HEK293 (cell line): ENCODE data around the gene CCDC92.

Source experiments
- MYNN ChIP-seq: fragments of 450-650 bp; formaldehyde crosslinking; IDR thresholded peaks from 2 replicates; pipeline ENCODE4 v1.5.1; 2016; ENCODE audit warnings: missing biosample characterization, missing genetic modification characterization, borderline replicate concordance
- OSR2 ChIP-seq: fragments of 450-650 bp; formaldehyde crosslinking; IDR thresholded peaks from 2 replicates; pipeline ENCODE4 v1.5.1; 2016; ENCODE audit warnings: missing biosample characterization, missing genetic modification characterization
- ZNF114 ChIP-seq: fragments of 450-650 bp; formaldehyde crosslinking; IDR thresholded peaks from 2 replicates; pipeline ENCODE4 v1.5.0; 2017; ENCODE audit warnings: missing biosample characterization, missing genetic modification characterization
- ZNF132 ChIP-seq: fragments of 450-650 bp; formaldehyde crosslinking; IDR thresholded peaks from 2 replicates; pipeline ENCODE4 v1.5.1; 2017; ENCODE audit warnings: missing biosample characterization, missing genetic modification characterization, borderline replicate concordance
- ZNF202 ChIP-seq: fragments of 450-650 bp; formaldehyde crosslinking; IDR thresholded peaks from 2 replicates; pipeline ENCODE4 v1.5.1; 2016; ENCODE audit warnings: missing biosample characterization, missing genetic modification characterization, borderline replicate concordance
- ZNF830 ChIP-seq: fragments of 450-650 bp; IDR thresholded peaks from 2 replicates; pipeline ENCODE4 v1.5.0; 2018; ENCODE audit warnings: missing biosample characterization, missing genetic modification characterization, low read depth, mild to moderate bottlenecking, moderate library complexity
- TF ChIP-seq, protein P1 (sequence below): fragments of 450-650 bp; formaldehyde crosslinking; IDR thresholded peaks from 2 replicates; pipeline ENCODE4 v1.5.1; 2016; ENCODE audit warnings: missing biosample characterization, missing genetic modification characterization
- TF ChIP-seq, protein P2 (sequence below): fragments of 450-650 bp; formaldehyde crosslinking; IDR thresholded peaks from 2 replicates; pipeline ENCODE4 v1.5.1; 2016; ENCODE audit warnings: missing biosample characterization, missing genetic modification characterization
- TF ChIP-seq, protein P3 (sequence below): fragments of 450-650 bp; formaldehyde crosslinking; IDR thresholded peaks from 2 replicates; pipeline ENCODE4 v1.5.1; 2017; ENCODE audit warnings: missing biosample characterization, missing genetic modification characterization
- TF ChIP-seq, protein P4 (sequence below): sonication (generic); formaldehyde crosslinking; IDR thresholded peaks from 2 replicates; pipeline ENCODE4 v1.8.1; 2022; ENCODE audit warnings: mild to moderate bottlenecking, moderate library complexity, missing genetic modification reagents

DNA sequence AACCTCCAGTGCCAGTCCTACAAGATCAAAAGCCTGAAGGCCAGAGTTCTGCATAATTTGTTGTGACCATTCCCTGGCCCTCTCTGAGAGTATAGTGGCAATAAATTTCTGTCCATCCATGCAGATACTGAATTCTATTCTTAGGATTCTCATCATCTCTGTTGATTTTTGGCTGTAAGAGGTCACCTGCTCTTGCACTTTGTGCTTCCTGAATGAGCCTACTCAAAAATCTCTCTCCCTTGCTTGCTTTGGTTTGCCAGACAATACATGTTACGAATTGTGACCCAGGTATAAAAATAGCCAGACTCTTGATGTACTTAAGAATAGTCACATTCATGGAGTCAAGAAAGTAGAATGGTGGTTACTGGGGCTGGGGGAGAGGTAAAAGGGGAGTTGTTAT, 17.1 kb upstream of the CCDC92 start:
- TF ChIP-seq, protein P1, sequence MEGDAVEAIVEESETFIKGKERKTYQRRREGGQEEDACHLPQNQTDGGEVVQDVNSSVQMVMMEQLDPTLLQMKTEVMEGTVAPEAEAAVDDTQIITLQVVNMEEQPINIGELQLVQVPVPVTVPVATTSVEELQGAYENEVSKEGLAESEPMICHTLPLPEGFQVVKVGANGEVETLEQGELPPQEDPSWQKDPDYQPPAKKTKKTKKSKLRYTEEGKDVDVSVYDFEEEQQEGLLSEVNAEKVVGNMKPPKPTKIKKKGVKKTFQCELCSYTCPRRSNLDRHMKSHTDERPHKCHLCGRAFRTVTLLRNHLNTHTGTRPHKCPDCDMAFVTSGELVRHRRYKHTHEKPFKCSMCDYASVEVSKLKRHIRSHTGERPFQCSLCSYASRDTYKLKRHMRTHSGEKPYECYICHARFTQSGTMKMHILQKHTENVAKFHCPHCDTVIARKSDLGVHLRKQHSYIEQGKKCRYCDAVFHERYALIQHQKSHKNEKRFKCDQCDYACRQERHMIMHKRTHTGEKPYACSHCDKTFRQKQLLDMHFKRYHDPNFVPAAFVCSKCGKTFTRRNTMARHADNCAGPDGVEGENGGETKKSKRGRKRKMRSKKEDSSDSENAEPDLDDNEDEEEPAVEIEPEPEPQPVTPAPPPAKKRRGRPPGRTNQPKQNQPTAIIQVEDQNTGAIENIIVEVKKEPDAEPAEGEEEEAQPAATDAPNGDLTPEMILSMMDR (tag by site-specific recombination): no peak
- TF ChIP-seq OSR2 (no peak), ZNF830 (tag by site-specific recombination) (no peak), ZNF202 (tag by site-specific recombination) (no peak), MYNN (no peak), ZNF114 (no peak), ZNF132 (no peak)
- TF ChIP-seq, protein P2, sequence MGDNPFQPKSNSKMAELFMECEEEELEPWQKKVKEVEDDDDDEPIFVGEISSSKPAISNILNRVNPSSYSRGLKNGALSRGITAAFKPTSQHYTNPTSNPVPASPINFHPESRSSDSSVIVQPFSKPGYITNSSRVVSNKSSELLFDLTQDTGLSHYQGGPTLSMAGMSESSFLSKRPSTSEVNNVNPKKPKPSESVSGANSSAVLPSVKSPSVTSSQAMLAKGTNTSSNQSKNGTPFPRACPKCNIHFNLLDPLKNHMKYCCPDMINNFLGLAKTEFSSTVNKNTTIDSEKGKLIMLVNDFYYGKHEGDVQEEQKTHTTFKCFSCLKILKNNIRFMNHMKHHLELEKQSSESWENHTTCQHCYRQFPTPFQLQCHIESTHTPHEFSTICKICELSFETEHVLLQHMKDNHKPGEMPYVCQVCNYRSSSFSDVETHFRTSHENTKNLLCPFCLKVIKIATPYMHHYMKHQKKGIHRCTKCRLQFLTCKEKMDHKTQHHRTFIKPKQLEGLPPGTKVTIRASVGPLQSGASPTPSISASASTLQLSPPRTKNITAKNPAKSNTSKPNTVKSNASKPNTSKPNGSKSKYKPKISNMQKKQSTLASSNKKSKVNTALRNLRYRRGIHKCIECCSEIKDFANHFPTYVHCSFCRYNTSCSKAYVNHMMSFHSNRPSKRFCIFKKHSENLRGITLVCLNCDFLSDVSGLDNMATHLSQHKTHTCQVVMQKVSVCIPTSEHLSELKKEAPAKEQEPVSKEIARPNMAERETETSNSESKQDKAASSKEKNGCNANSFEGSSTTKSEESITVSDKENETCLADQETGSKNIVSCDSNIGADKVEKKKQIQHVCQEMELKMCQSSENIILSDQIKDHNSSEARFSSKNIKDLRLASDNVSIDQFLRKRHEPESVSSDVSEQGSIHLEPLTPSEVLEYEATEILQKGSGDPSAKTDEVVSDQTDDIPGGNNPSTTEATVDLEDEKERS (tag by site-specific recombination): no peak
- TF ChIP-seq, protein P3, sequence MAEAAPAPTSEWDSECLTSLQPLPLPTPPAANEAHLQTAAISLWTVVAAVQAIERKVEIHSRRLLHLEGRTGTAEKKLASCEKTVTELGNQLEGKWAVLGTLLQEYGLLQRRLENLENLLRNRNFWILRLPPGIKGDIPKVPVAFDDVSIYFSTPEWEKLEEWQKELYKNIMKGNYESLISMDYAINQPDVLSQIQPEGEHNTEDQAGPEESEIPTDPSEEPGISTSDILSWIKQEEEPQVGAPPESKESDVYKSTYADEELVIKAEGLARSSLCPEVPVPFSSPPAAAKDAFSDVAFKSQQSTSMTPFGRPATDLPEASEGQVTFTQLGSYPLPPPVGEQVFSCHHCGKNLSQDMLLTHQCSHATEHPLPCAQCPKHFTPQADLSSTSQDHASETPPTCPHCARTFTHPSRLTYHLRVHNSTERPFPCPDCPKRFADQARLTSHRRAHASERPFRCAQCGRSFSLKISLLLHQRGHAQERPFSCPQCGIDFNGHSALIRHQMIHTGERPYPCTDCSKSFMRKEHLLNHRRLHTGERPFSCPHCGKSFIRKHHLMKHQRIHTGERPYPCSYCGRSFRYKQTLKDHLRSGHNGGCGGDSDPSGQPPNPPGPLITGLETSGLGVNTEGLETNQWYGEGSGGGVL (tag by site-specific recombination): no peak
- TF ChIP-seq, protein P4, sequence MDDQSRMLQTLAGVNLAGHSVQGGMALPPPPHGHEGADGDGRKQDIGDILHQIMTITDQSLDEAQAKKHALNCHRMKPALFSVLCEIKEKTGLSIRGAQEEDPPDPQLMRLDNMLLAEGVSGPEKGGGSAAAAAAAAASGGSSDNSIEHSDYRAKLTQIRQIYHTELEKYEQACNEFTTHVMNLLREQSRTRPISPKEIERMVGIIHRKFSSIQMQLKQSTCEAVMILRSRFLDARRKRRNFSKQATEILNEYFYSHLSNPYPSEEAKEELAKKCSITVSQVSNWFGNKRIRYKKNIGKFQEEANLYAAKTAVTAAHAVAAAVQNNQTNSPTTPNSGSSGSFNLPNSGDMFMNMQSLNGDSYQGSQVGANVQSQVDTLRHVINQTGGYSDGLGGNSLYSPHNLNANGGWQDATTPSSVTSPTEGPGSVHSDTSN (CRISPR knock-in tag): no peak
